Measurements from ENCODE around the gene PTMS.

Gene PTMS

DNA sequence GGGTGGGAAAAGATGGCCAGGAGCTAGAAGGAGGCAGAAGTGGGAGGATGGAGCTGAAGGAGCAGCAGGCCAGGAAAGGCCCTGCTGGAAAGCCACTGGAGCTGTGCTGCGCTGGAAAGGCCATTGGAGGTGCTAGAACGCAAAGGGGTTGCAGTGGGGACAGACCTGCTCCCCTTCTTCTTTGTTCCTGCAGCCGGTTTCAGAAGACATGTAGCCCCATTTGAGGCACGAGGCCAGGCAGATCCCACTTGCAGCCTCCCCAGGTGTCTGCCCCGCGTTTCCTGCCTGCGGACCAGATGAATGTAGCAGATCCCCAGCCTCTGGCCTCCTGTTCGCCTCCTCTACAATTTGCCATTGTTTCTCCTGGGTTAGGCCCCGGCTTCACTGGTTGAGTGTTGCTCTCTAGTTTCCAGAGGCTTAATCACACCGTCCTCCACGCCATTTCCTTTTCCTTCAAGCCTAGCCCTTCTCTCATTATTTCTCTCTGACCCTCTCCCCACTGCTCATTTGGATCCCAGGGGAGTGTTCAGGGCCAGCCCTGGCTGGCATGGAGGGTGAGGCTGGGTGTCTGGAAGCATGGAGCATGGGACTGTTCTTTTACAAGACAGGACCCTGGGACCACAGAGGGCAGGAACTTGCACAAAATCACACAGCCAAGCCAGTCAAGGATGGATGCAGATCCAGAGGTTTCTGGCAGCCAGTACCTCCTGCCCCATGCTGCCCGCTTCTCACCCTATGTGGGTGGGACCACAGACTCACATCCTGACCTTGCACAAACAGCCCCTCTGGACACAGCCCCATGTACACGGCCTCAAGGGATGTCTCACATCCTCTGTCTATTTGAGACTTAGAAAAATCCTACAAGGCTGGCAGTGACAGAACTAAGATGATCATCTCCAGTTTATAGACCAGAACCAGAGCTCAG is 53.2 kb downstream of the PTMS start:
- FAIRE-seq = no peak

DNA sequence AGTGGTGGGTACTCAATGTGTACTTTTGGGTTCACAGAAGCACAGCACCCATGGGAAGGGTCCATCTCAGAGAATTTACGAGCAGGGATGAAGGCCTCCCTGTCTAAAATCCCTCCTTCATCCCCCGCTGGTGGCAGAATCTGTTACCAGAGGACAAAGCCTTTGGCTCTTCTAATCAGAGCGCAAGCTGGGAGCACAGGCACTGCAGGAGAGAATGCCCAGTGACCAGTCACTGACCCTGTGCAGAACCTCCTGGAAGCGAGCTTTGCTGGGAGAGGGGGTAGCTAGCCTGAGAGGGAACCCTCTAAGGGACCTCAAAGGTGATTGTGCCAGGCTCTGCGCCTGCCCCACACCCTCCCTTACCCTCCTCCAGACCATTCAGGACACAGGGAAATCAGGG is 54.0 kb downstream of the PTMS start:
- DNase-seq (ENCODE audit: extremely low spot score, insufficient read length, low read depth) (no peak), FAIRE-seq (no peak)

More for the DNA sequence above, 53.2 kb downstream of the PTMS start:
- no peak for DNase-seq (ENCODE audit: extremely low spot score, insufficient read length, low read depth)
